HT1080 (cell line): Measurements from ENCODE around the gene CD79A. TPM values are rescaled to one million over a fixed set of nuclear protein-coding genes. Genes with fewer than 3 reads are reported as not detected.

ENCODE experiments used
- DNase-seq: peaks from one replicate; pipeline ENCODE4 v3.0.0-alpha.2; 2015; ENCODE audit warnings: low read depth
- total RNA-seq: library from RNA; depleted of rRNA; stranded (reverse); fragments of >200 nt; shearing (Covaris generic); gene quantifications from 2 replicates; pipeline ENCODE4 v1.2.3, GENCODE V29; 2014

CD79A gene
- total RNA-seq, 1 experiment from 2014 or later: not detected

DNA sequence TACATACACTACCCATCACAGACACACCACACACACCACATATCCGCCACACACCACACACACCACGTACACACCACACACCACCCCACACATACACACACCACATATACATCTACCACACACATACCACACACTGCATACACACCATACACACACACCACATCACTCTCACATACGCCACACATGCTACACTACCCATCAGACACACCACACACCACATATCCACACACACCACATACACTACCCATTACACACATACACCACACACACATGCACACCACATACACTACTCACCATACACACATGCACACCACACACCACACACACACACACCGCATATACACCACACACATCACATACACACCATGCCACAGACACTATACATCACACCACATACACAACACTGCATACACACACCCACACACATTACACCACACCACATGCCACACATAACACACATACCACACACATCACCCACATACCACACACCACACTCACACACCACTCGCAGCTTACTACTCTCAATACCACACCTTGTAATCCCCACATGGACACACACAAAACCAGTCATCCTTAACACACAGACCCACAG, 41.7 kb downstream of the CD79A start:
- DNase-seq: no peak

DNA sequence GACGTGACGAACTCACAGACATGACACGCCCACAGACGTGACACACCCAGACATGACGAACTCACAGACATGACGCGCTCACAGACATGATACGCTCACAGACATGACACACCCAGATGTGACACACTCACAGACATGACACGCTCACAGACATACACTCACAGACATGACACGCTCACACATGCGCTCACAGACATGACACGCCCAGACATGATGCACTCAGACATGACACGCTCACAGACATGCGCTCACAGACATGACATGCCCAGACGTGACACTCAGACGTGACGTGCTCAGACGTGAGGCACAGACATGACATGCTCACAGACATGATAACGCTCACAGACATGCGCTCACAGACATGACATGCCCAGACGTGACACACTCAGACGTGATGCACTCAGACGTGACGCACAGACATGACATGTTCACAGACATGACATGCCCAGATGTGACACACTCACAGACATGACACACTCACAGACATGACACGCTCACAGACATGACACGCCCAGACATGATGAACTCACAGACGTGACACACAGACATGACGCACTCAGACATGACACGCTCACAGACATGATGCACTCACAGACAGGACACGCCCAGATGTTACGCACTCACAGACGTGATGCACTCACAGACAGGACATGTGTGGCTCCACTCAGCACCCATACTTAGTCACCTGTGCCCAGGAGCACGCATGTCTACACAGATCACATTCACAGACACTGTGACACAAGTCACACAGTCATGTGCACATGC, 43.1 kb downstream of the CD79A start:
- no peak for DNase-seq

DNA sequence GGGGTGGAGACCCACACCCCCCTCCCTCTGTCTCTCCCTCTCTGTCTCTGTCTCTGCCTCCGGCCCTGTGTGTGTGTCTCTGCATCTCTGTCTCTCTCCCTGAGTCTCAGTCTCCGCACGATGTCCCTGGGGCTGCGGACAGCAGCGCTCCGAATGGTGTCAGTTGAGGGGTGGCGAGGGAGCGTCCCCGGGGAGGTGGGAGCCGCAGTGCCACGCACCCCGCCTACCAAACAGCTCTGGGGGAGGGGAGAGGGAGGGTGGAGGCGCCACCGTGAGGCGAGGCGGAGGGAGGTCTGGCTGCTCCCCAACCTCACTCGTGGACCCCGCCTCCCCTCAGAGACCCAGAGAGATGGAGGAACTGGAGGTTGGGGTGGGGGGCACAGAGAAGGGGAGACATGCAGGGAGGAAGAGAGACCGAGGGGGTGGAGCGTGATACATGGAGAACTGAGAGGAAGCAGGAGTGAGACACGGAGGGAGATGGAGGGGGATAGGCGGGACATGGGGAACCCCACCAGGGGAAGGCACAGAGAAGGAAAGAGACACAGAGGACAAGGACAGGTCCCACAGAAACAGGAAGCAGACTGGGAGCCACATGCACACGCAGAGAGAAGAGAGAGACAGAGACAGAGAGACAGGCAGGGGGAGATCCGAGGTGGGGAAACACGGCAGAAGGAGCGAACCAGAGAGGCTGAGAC, 44.0 kb downstream of the CD79A start:
- DNase-seq: no peak

DNA sequence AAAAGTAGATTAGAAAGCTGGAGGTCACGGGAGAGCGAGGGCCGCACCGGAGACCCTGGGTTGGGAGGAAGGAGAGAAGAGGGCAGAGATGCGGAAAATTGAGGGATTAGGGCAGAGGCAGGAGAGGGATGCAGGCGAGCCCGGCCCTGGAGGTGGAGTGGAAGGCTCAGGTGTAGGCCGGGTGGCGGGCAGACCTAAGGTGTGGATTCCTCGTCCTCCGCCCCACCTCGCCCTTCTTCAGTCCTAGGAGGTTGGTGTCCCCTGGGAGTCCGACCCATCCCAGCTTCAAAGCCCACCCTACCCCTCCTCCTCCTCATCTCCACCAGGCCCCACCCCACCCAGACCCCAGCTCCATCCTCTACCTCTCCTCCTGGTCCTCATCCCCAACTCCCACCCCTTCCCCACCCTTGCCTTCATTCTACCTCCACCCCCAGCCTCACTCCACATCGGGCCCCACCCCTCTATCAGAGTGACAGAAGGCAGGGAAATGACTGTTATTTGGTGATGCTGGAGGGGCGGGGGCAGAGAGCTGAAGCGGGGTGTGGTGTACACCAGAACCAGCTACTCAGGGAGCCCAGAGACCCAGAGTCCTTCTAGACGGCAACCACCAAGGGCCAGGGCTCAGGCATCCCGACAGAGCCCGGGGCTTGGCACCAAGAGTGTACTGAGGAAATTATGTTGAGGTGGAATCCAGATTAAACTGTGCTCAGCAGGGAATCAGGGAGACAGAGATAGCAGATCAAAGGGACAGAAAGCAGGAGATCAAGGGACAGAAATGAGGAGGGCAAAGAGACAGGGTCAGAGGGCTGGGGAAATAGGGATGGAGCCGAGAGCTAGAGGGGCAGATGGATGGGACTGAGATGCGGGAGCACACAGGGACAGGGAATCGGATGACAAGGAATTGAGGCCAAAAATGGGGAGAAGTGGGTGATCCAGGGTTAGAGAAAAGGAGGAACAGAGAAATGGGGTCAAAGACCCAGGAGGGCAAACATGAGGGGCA, 44.8 kb downstream of the CD79A start:
- no peak for DNase-seq

DNA sequence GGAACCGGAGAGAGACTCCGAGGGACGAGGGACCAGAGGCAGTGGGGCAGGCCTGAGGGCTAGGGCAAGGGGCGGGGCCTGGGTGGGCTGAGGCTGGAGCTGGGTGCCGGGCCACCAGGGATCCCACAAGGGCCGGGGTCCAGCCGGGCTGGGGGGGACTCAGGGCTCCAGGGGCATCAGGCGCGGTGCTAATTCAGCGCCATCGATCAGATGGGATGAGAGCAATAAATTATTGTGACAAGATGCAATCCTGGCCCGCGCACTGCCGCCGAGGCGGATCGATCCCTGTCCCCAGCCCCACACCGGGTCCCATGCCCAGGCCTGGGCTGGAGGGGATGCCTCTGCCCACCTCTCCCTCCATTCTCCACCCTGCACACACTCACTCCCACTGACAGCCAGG, 45.5 kb downstream of the CD79A start:
- no peak for DNase-seq

DNA sequence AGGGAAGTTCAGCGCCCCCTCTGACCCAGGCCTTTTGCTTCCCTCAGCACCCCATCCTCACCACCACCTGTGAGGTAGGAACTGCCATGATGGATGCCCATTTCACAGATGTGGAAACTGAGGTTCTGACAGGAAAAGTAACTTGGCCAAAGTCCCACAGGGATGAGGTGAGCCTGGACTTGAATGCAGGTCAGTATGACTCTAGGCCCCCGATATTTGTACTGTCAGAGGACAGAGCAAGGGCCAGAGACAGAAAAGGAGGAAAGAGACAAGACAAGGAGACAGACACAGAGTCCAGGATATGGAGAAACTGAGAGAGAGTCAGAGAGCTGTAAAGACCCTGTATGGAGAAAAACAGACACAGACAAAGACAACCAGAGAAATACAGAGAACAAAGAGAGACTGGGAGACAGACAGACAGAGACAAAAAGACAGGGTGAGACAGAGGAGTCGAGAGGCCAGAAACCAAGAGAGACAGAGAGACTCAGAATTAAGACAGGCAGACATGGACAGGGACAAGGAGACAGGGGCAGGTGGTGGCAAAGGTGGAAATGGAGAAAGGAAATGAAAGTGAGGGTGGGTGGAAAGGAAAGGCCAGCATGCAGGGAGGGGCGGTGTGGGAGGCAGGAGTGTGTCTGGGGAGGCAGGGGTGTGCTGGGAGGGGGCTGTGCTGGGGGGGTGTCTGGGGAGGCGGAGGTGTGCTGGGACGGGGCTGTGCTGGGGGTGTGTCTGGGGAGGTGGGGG, 46.1 kb downstream of the CD79A start:
- no peak for DNase-seq

DNA sequence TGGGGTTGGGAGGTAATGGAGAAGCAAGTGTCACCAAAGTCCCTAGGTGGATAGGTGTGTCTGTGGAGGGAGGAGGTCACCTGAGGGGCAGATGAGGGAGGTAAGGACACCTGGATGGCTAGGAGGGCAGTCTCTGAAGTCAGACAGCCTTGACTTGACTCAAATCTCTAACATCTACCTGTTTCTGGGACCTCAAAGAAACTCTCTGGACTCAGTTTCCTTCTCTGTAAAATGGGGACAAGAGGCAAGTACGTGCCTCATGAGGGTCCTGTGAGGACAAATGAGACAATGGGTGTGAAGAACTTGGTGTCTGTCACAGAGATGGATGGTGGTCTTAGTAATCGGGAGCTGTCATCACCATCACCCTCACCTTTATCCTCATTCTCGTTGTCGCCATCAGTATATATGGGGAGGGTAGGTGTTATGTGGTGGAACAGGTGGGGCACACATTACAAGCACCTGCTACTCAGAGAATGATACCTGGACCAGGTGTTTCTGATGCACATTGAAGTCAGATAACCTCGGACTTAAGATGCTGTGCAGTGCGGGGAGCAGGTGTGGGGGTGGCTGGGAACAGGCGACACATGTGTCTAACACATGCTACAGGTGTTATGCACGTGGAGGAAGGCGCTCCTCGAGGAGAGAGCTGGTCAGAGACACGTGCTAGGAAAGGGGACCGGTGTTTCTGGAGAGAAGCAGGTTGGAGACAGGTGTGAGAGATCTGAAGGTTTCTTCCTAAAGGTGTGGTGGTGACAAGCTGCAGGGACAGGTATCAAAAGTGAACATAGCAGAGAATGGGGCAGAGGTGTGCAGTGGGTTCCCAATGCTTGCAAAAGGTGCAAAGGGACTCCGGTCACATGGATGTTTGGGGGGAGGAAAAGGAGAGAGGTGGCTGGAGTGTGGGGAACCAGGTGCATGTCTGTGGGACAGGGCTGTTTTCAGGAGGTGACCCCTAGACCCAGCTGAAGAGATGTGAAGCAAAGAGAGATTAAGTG, 47.4 kb downstream of the CD79A start:
- DNase-seq: no peak

DNA sequence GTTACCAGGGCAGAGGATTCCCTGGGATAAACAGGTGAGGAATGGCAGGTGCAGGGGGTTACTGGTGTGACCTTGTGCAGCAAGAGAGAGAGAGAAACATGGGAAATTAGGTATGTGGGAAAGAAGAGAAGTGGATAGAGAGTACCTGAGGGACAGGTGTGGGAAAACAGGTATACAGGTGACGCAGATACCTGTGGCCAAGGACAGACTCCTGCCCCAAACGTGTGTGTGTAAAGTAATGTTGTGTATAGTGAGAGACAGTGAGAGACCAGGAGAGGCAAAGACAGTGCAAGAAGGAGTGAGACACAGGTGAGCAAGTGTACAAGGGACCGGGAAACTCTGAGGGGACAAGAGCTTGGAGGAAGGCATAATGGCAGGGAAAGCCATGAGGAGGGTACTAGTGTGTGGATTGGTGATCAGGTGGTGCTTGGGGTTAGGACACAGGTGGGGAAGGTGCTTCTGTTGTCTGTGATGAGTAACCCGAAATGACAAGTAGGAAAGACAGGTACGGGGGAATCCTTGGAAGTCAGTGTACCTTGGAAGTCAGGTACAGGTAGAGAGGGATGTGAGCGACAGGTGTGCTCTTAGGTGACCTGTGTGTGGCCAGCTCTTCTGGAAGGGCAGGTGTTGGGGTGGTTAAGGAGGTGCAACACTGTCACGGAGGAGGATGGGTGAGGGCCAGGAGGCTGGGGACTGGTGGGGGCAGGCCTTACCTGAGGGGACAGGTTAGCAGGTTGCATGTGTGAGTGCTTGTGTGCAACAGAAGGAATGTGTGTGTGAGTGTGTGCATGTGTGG, 48.3 kb downstream of the CD79A start:
- no peak for DNase-seq

DNA sequence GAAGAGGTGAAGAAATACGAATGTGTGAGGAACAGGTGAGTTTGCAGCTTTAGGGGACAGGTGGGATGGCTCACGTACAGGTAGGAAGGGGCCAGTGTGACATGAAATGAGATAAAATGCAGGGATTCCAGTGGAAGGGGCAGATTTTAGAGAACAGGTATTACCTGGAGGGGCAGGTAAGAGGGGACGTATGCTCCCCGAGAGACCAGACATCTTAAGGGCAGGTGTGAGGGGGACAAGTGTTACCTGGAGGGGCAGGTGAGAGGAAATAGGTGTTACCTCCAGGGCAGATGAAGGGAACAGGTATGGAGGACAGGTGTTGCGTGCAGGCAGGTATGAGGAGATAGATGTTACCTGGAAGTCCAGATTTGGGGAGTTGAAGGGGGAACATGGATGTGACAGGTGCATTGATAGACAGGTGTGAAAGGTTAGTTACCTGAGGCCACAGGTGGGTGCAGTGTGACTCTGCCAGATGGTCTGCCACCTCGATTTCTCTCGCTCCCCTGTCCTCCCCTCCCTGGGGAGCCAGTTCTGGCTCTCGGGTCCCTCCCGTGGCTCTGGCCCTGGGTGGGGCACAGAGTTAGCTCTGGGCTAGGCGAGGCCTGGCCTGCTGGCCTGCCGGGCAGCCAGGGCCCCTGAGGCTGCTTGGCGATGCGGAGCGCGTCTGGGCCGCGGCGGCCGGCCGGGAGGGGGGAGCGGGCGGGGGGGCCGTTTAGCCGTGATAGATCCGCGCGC, 49.1 kb downstream of the CD79A start:
- no peak for DNase-seq

DNA sequence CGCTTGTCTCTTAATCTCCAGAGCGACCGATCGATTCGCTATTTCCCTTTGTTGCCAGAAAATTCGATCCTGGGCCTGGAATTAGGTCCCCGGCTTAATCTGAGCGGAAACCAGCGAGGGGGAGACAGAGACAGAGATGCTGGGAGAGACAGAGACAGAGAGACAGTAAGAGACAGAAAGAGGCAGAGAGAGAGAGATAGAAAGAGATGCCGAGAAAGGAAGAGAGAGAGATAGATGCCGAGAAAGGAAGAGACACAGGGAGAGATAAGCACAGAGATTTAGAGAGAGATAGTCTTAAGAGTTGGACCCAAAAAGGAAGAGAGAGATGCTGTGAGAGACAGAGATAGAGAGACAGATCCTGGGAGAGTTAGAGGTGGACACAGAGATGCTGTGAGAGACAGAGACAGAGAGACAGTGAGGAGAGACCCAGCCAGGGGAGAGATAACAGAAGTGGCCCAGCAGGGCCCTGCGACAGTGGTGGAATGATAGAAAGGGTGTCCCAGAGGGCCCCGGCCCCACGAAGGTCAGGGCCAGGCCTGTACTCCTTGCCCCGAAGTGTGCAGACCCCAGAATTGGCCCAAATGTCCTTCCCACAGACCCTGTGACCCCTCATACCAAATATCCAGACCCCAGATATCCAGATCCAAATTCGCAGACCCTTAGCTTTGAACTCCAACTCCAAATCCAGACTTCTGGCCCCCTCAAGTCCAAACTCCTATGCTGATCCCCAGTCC, 49.9 kb downstream of the CD79A start:
- DNase-seq: no peak

DNA sequence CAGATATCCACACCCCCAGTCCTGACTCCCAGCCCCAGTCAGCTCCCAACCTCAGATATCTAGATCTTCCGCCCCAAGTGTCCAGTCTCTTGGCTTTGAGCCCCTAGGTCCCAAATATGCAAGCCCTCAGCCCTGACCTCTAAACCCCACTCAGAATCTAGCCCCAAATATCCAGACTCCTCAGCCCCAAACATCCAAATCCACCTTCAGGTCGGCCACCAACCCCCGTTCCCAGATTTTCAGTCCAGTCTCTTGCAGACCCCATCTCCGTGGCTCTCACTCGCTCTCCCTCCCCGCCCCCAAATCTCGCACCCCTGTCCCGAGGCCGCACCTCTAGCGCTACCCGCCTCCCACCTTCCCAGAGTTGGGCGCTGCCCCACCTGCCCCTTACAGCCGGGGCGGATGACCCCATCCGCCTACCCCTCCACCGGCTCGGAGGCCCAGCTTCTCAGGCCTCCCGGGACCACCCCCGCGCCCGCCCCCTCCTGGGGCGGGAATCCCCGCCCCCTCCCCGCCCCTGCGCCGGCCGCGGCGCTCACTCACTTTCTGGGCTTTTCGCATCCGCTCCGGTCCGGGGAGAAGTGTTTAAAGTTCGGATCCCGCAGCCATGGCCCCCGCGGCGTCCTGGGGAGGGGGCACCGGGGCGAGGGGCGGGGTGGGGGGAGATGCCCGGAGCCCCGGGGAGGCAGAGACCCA, 50.6 kb downstream of the CD79A start:
- DNase-seq: no peak

DNA sequence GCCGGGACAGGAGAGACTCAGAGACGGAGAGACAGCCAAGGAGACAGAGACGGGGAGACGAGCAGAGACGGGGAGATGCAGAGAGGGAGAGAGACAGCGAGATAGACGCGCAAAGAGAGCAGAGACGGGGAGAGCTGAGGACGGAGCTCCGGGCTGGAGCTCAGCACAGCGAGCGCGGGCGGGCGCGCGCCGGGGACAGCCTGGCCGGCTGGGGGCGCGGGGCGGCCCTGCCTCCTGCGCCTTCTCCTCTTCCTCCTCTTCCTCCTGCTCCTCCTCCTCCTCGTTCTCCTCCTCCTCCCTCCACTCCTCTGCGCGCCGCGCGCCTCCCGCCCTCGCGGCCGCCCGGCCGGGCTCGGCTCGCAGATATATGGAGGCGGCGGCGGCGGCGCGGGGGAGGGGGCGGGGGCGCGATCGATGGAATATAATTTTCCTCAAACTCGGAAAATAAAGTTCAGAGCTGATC, 51.2 kb downstream of the CD79A start, which contains the start of gene ERFL:
Gene ERFL, minus strand, starts transcription at position 229 of the 463 bp plus-strand sequence. CDS start 15,530 bp downstream, outside the sequence.
- peak; percentile 83 for DNase-seq

DNA sequence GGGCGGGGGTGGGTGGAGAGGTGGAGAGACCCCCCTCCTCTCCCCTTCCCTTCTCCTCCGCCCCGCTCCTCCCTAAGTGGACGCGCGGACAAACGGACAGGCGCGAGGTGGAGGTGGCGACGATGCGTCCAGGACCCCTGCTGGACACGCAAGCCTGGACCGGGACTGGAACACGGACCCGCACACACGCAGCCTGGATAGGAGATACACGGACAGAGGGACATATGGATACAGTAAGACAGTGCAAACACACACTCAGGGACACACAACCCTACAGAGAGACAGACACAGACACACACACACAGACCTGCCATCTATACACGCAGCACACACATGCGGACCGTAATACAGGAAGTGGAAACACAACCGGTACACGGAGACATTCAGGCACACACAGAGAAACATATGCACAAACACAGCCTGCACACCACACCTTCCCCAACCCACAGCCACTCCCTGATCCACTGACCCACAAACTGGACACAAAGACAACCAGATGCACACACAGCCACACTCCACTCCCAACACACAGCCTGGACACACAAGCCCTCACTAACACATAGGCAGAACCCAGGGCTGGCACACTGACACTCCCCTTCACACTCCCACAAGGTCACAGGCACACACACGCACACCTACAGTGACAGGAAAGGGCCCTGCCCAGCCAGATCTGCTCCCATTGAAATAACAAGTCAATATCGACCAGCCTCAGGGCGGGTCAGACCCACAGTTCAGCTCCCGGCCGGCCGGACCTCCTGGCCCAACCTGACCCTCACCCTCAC, 51.9 kb downstream of the CD79A start:
- no peak for DNase-seq

DNA sequence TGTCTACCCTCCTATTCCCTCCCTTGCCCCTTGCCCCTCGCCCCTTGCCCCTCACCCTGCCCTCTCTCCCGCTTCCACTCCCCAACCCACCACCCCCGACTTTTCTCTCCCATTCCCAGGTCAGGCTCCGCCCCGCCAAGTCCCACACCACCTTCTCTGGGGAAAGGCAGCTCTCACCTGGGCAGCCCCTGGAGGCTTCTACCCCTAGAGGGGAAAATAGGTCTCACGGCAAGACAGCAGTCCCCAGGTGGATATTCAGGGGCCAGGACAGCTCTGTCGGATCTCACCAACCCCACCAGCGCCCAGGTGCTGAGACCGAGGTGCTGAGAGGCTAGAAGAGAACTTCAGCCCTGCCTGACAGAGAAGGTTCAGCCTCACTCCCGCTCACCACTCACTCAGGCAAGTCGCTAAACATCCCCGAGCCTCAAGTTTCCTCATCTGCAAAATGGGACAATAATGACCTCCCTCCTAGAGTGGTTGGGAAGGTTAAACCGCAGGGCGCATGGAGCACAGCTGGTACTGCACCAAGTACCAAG, 52.5 kb downstream of the CD79A start:
- no peak for DNase-seq

DNA sequence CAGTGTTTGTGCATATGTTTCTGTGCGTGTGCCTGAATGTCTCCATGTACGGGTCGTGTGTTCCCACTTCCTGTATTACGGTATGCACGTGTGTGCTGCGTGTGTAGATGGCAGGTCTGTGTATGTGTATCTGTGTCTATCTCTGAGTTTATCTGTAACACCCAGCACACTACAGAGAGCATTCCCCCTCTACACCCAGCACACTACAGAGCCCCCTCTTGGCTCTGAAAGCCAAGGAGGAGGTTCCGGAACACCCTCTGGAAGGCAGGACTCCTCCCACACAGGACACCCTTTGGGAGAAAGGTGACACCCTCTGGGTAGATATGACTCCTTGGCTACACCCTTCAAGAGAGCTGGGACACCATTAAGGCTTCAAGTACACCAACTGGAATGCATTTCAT, 53.2 kb downstream of the CD79A start:
- no peak for DNase-seq
